IPS-18c (cell line): ENCODE measurements around the gene CCDC14.
"Not testable (repeated sequence)": the region's sequence is repeated elsewhere in the genome, so short reads cannot be mapped to it uniquely, and the experiment has no call there.

ENCODE experiments used
- H3K4me3 ChIP-seq: 2 replicates; pipeline ENCODE4 v1.7.0; 2013; ENCODE audit warnings: low read depth, mild to moderate bottlenecking, low read length, moderate library complexity; ENCODE audit not compliant: insufficient read depth
- H3K9me3 ChIP-seq: one replicate; pipeline ENCODE4 v1.6.1; 2013; ENCODE audit warnings: mild to moderate bottlenecking, low read length, moderate library complexity; ENCODE audit not compliant: control insufficient read depth, insufficient read depth

The CCDC14 gene

GRCh38 chr3:123960781-123961507 is at the start of gene CCDC14:
CCDC14 (minus strand) TSS chr3:123961229; CDS start chr3:123961173, 56 bp downstream.
- no peaks in the 10 kb centered on the region for H3K9me3 ChIP-seq
- peak within 1 kb of the TSS; percentile 84 for H3K4me3 ChIP-seq

GRCh38 chr3:124008321-124008720 is 47.3 kb upstream of the CCDC14 start:
- not testable (repeated sequence) for H3K9me3 ChIP-seq, H3K4me3 ChIP-seq

- Histone ChIP-seq H3K4me3 (no peak overlapping the region), H3K9me3 (no peaks in the 10 kb centered on the region)
Observed at GRCh38 chr3:124007186-124007585, 46.2 kb upstream of the CCDC14 start.

- not testable (repeated sequence) for H3K4me3 ChIP-seq, H3K9me3 ChIP-seq
Observed at GRCh38 chr3:124002405-124003079, 41.5 kb upstream of the CCDC14 start.

GRCh38 chr3:124001366-124001765 is 40.3 kb upstream of the CCDC14 start:
- not testable (repeated sequence) for H3K9me3 ChIP-seq

GRCh38 chr3:123997543-123997942 is 36.5 kb upstream of the CCDC14 start:
- Histone ChIP-seq H3K4me3 (no peak overlapping the region), H3K9me3 (no peaks in the 10 kb centered on the region)

More at GRCh38 chr3:124001366-124001765, 40.3 kb upstream of the CCDC14 start:
- H3K4me3 ChIP-seq = not testable (repeated sequence)

- Histone ChIP-seq H3K9me3 (no peaks in the 10 kb centered on the region), H3K4me3 (no peak overlapping the region)
Observed at GRCh38 chr3:123993818-123994217, 32.8 kb upstream of the CCDC14 start.

- not testable (repeated sequence) for H3K4me3 ChIP-seq, H3K9me3 ChIP-seq
Observed at GRCh38 chr3:123991730-123992588, 30.9 kb upstream of the CCDC14 start, which contains the start of gene ROPN1. ROPN1 (minus strand) TSS chr3:123992124; CDS start chr3:123980481, 11,643 bp downstream.

- H3K4me3 ChIP-seq = no peak overlapping the region
- peaks cover 3% of the 10 kb centered on the region for H3K9me3 ChIP-seq
Observed at GRCh38 chr3:123986427-123986826, 25.4 kb upstream of the CCDC14 start.

GRCh38 chr3:123984957-123985356 is 23.9 kb upstream of the CCDC14 start:
- no peak overlapping the region for H3K4me3 ChIP-seq
- peaks cover 3% of the 10 kb centered on the region for H3K9me3 ChIP-seq

GRCh38 chr3:123984350-123984749 is 23.3 kb upstream of the CCDC14 start:
- peaks cover 3% of the 10 kb centered on the region for H3K9me3 ChIP-seq
- H3K4me3 ChIP-seq = no peak overlapping the region

GRCh38 chr3:123981317-123981716 is 20.3 kb upstream of the CCDC14 start:
- H3K4me3 ChIP-seq, H3K9me3 ChIP-seq: not testable (repeated sequence)

GRCh38 chr3:123980539-123980938 is 19.5 kb upstream of the CCDC14 start:
- Histone ChIP-seq H3K4me3 (peak overlapping the region; percentile 51; the same call in 1 of the 2 replicates), H3K9me3 (no peaks in the 10 kb centered on the region)

- not testable (repeated sequence) for H3K9me3 ChIP-seq
- peak overlapping the region; percentile 51 for H3K4me3 ChIP-seq
Observed at GRCh38 chr3:123979525-123980501, 18.8 kb upstream of the CCDC14 start.

GRCh38 chr3:123976904-123977303 is 15.9 kb upstream of the CCDC14 start:
- H3K9me3 ChIP-seq, H3K4me3 ChIP-seq: not testable (repeated sequence)

- H3K4me3 ChIP-seq = not testable (repeated sequence)
Observed at GRCh38 chr3:123976181-123976898, 15.3 kb upstream of the CCDC14 start.

More at GRCh38 chr3:123976181-123976898, 15.3 kb upstream of the CCDC14 start:
- H3K9me3 ChIP-seq = not testable (repeated sequence)
